Caki2 (cell line): Measurements from ENCODE around the gene REL. TPM values are rescaled to one million over a fixed set of nuclear protein-coding genes. Genes with fewer than 3 reads are reported as not detected.
"Not testable (repeated sequence)": the region's sequence is repeated elsewhere in the genome, so short reads cannot be mapped to it uniquely, and the experiment has no call there.

Experiments
- DNase-seq: peaks from one replicate; pipeline ENCODE4 v3.0.0-alpha.2; 2015; ENCODE audit warnings: low read depth
- in situ Hi-C: cut with HindIII; loops from 2 replicates; pipeline ENCODE4 v1.10.0; 2016; ENCODE audit warnings: low sequenced_read_pairs, low pct_unique_long_range_greater_than_20kb, mixed read lengths
- total RNA-seq: library from RNA; depleted of rRNA; stranded (reverse); fragments of >200 nt; shearing (Covaris generic); gene quantifications from 2 replicates; pipeline ENCODE4 v1.2.3, GENCODE V29; 2014; ENCODE audit warnings: low replicate concordance

Gene REL
- total RNA-seq, 1 experiment from 2014 or later: 1.9 TPM

DNA sequence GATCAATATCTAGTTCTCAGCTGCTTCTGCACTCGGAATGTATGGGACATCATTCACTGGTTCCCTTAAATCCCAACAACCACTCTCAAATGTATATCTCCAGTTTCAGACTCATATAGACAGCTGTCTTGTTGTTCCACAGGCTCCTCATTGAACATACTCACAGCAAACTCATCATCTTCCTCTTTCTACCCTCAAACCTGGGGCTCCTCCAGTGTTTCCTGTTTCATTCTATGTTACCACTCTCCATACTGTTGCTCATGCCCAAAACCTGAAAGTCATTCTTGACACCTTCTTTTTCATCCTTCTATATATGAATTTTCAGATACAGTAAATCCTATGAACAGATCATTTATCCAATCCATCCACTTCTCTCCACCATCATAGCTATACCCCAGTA, 18.7 kb upstream of the REL start:
- in situ Hi-C loops: no loop called here
- no peak for DNase-seq

DNA sequence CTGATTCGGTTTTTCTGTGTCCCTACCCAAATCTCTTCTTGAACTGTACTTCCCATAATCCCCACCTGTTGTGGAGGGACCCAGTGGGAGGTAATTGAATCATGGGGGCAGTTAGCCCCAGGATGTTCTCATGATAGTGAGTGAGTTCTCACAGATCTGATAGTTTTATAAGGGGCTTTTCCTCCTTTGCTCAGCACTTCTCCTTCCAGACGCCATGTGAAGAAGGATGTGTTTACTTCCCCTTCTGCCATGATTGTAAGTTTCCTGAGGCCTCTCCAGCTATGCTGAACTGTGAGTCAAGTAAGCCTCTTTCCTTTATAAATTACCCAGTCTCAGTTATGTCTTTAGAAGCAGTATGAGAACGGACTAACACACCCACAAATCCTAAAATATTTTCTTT, 16.0 kb upstream of the REL start:
- not testable (repeated sequence) for DNase-seq

DNA sequence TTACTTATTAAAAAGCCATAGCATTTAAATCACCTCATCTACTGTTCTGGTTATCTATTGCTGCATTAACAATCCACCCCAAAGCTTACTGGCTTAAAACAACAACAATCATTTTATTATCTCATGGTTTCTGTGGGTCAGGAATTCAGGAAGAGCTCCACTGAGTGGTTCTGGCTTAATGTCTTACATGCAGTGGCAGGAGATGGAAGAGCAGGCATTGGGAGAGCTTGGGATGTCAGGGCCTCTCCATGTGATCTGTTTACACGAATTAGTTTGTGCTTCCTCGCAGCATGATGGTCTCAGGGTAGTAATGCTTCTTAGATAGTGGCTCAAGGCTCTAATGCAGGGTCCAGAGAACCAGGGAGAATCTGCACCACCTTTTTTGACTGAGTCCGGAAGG, 14.4 kb upstream of the REL start:
- in situ Hi-C loops: no loop called here
- no peak for DNase-seq

More for the DNA sequence above, 16.0 kb upstream of the REL start:
- in situ Hi-C loops: not testable (repeated sequence)

DNA sequence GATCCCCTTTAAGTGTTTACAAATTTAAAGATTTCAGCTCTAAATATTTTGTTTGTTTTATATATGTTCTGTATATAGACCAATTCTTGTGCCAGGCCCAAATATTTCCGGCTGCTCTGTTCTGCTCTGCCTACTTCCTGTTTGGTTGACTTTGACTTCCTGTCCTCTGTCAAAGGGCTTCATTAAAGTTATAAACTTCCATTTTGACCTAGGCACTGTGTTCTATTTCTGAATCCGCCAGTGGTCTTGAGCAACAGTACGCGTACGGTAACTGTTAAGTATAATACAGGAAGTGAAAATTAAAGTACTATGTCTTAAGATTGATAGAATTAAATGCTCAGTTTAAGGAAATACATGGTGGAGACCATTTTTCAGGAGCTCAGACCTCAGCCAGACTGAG, 13.5 kb upstream of the REL start:
- DNase-seq: no peak
- in situ Hi-C loops: no loop called here

DNA sequence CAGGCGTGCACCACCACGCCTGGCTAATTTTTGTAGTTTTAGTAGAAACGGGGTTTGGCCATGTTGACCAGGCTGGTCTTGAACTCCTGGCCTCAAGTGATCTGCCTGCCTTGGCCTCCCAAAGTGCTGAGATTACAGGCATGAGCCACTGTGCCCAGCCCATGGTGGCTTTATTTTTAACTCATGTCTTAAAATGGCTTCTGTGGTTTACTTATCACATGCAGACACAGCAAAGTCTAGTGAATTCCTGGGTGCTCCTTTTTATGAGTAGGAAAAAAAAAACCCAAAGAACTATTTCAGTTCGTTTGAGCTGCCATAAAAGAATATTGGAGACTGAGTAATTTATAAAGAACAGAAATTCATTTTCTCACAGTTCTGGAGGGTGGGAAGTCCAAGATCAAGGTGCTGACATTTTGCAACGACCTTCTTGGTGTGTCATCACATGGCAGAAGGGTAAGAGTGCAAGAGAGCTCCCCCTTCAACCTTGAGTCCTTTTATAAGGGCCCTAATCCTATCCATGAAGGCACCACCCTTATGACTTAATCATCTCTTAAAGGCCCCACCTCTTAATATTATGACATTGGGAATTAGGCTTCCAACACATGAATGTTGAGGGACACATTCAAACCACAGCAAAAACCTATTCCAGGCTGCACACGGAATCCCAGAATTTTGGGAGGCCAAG, 12.6 kb upstream of the REL start:
- in situ Hi-C loops: no loop called here

DNA sequence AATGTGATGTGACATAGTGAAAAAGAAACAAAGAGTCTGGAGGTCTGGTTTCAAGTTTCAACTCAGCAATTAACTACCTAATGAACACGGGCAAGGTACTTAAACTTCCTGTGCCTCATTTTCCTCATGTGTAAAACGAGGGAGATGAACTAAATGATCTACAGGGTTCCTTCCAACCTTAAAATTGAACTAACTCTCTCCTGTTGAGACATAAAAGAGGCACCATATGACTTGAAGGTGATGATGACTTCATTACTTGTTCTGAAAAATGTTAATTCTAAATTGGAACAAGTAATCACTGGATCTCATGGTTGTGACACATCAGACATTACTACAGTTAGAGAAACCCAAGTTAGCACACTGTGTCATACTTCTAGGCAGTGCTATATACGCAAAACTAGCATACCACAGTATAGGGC, 8.9 kb upstream of the REL start:
- in situ Hi-C loops: no loop called here
- no peak for DNase-seq

More for the DNA sequence above, 12.6 kb upstream of the REL start:
- DNase-seq: no peak

DNA sequence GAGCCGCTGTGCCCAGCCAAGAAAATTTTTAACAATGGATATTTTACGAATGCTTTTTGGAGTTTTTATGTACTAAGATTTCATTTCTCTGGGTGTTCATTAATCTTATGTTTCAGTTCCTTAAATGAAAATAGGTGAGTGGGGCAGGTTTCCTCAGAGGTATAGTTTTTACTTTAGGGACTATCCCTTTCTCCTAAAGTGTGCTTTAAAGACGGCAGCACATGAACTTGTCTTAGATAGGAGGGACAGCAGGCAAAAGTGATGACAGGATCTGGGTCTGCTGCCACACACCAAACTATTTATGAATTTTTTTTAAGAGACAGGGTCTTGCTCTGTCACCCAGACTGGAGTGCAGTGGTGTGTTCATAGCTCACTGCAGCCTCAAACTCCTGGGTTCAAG, 8.0 kb upstream of the REL start:
- in situ Hi-C loops: no loop called here
- DNase-seq: no peak

DNA sequence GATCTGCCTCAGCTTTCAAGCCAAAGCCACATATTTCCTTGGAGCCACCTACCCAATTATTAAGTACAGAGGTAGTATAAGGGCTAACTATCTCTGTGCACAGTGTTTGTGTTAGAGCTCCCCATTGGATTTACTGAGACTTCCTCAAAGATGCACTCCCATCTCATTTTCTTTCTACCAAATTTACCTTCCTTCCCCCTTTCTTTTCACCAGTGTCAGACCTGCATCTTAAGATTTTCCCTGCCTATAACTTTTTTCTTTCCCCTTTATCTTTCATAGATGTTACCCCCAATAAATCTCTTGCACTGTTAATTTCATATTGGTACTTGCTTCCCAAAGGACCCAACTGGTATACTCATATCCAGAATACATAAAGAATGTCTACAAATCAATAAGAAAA, 5.9 kb upstream of the REL start:
- in situ Hi-C loops: no loop called here

DNA sequence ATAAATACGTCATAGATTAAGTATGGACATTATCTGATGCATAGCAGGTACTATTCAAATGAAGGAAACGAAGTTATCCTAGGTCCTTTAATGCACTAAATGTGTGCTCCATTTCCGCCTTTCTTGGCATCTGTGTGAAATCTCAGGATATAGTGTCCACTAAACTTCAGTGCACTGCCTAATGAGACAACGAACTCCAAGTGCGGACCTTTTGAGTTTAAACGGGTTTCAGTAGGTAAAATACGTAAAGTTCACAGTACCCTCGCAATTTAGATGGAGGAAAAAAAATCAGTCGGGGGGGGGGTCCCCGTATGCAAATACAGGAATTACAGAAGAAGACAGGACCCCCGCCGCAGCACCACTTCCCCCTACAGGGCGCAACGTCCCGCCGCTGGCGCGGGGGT, 729 bp upstream of the REL start:
- peak; percentile 70 for DNase-seq
- in situ Hi-C loops: no loop called here

More for the DNA sequence above, 5.9 kb upstream of the REL start:
- no peak for DNase-seq

DNA sequence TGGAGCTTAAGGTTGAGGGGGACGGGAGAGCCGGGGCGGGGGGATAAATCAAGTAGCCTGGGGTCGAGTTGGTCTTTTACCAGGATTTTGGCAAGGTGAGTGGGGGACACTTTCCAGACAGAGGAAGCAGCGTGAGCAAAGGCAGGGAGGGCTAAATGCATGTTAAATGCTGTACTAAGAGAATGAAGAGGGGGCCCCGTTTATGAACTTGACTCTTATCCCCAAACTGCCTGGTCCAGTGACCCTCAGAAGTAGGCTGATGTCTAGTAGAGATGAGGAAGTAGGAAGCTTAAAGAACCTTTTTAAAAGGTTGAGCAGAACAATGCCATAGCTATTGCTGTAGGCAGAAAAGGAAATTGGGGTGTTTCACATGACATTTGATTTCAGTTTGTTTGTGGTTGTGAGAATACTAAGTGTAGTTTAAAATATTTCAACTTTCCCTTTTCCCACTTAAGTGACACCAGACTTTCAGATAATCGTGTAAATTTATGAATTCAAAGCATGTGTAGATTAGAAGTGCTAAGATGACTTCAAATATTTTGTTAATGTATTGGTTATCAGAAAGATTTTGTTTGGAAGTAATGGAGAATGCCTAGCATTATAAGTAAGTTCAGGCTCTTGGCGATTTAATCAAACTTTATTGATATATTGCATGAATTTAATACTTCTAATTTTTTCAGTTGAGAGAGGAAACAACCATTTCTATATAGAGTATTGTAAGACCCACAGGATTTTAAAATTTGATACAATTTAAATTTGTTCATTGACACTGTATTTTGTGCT, 1.8 kb downstream of the REL start:
- DNase-seq: peak; percentile 28
- in situ Hi-C loops: no loop called here

DNA sequence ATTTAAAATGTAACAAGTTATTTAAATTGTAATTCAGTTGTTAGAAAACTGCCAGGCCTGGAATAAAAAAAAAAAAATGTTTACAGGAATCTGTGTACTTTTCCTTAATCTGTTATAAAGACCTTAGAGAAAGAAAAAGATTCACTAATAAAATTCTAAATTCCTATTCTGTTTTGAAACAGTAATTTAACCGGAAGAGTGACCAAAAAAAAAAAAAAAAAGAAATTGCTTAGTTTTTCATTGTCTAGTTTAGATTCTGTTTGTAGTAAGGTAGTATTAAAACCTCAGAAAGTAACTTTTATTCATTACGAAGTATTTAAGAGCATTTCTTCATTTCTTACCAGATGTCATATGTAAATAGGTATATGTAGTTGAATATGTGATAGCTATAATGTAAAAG, 2.5 kb downstream of the REL start:
- in situ Hi-C loops: no loop called here
- DNase-seq: no peak

DNA sequence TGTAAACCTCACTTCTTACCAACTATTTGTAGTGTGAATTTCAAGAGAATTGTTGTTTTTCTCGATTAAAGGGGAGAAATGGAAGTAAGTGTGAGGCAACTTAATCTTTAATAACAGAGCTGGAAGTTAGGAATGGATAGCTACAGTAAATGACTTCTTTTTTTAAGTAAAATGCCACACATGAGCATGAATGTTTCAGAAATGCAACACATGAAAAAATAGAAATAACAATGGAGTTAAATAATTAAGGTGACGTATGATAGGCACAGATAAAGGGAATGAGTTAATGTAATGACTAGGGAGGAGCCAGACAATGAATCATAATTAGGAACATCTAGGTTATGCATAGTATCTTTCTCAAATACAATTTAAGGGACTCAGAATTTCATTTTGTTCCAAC, 3.4 kb downstream of the REL start:
- DNase-seq: no peak
- in situ Hi-C loops: no loop called here

DNA sequence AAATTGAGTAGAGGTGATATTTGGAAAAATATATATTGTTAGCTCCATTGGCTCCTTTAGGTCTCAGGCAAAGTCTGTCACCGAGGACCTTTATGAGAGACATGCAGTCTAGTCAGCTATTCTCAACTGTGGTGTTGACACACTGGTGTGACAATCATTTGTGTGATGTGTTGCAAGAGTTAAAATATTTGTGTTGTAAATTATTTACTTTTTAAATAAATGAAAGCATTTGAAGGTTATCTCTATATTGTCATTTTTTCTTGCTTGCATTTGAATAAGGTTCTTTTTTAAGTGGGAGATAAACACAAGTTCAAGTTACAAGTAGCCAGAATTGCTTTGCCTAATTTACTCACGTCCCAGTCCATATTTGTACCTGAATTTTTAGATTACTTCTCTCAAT, 4.3 kb downstream of the REL start:
- no peak for DNase-seq
- in situ Hi-C loops: no loop called here

DNA sequence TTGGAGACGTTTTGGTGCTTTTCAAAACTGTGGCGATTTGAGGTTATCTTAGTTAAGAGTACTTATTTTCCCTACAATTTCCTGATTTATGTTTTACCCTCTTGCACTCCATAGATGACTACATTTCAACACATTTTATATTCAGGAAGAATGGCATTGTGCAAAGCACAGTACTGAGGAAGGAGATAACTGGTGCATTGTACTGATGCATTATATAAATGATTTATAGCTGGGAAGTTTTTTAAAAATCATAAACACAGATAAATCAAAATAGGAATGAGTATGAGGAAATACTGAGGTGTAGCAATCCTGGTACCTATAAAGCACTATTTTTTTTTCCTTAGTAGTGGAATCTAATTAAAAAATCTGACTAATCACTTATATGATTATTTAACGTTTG, 5.6 kb downstream of the REL start:
- no peak for DNase-seq
- in situ Hi-C loops: no loop called here

DNA sequence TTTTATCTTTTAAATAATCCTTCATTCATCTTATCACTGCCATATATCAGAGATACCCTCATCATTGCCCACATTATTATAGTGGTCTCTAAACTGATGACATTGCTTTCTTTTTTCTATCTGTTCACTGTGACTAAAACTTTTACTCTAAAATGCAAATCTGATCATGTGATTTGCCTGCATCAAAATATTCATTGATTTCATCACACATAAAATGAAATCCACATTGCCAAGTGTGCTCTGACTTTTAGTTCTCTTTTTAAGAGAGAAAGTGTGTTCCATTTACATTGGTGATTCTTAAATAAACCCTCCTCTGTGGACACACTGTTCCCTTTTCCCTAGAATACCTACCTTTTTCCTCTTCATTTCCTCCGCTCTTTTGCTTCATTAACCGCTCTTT, 7.5 kb downstream of the REL start:
- in situ Hi-C loops: no loop called here
- DNase-seq: no peak

DNA sequence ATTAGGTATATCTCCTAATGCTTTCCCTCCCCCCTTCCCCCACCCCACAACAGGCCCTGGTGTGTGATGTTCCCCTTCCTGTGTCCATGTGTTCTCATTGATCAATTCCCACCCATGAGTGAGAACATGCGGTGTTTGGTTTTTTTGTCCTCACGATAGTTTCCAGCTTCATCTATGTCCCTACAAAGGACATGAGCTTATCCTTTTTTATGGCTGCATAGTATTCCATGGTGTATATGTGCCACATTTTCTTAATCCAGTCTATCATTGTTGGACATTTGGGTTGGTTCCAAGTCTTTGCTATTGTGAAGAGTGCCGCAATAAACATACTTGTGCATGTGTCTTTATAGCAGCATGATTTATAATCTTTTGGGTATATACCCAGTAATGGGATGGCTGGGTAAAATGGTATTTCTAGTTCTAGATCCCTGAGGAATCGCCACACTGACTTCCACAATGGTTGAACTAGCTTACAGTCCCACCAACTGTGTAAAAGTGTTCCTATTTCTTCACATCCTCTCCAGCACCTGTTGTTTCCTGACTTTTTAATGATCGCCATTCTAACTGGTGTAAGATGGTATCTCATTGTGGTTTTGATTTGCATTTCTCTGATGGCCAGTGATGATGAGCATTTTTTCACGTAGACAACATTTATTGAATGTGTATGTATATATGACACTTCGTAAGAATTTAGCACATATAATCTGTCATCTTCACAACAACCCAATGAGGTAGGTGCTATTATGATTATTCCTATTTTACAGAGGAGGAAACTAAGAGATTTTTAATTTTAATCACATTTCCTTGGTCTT, 8.4 kb downstream of the REL start:
- DNase-seq, in situ Hi-C loops: not testable (repeated sequence)

DNA sequence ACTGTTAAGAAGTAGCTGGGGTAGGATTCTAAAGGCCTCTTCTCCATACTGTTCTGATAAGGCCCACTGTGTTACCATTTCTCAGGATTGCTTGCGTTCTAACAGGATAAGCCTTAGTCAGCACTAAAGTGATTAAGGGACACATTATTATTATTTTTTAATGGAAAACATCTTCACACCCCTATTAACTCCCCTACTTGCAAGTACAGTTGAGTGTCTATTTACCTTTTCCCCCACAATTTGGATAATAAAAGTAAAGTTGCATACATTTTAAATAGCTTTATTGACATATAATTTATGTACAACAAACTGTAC, 9.0 kb downstream of the REL start:
- no peak for DNase-seq
- in situ Hi-C loops: no loop called here

DNA sequence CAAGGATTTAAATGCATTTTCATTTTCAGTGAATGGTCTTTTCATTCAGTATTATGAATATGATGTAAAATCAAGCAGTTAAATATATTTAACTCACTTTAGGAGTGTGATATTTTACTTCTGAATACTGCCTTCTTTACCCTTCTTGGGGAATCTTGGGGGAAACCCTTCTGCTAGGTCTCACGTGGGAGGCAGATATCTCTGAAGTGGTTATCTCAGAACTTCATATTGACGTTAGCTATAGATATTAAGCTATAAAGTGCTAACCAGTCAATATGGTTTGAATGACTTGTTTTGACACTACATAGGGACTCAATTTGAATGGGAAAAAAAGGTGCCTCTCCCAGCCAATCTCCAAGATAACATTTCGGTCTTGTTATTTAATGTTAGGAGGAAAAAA, 9.8 kb downstream of the REL start:
- DNase-seq: no peak
- in situ Hi-C loops: no loop called here

DNA sequence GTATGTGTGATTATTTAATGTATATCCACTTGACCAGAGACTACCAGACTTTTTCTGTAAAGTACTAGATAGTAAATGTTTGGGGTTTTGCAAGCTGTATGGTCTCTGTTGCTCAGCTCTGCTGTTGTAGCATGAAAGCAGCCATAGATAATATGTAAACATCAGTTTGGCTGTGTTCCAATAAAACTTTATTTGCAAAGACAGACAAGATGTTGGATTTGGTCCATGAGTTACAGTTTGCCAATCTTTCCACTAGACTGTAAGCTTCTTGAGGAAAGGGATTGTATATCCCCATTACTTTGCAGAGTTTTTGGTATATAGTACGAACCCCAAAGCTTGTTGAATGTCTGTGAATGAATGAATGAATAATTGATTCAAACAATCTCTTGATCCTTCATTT, 17.2 kb downstream of the REL start:
- DNase-seq: no peak
- in situ Hi-C loops: no loop called here
